DMS114 treated with DMSO at 0.1 percent for 48 hours (cell line): Measurements from ENCODE around the gene AP2B1.
"Not testable (repeated sequence)": the region's sequence is repeated elsewhere in the genome, so short reads cannot be mapped to it uniquely, and the experiment has no call there.

Experiments
- DNase-seq: peaks from one replicate; lab custom pipeline; 2025; ENCODE audit not compliant: unreplicated experiment; lab: John Stamatoyannopoulos, UW

The AP2B1 gene

DNA sequence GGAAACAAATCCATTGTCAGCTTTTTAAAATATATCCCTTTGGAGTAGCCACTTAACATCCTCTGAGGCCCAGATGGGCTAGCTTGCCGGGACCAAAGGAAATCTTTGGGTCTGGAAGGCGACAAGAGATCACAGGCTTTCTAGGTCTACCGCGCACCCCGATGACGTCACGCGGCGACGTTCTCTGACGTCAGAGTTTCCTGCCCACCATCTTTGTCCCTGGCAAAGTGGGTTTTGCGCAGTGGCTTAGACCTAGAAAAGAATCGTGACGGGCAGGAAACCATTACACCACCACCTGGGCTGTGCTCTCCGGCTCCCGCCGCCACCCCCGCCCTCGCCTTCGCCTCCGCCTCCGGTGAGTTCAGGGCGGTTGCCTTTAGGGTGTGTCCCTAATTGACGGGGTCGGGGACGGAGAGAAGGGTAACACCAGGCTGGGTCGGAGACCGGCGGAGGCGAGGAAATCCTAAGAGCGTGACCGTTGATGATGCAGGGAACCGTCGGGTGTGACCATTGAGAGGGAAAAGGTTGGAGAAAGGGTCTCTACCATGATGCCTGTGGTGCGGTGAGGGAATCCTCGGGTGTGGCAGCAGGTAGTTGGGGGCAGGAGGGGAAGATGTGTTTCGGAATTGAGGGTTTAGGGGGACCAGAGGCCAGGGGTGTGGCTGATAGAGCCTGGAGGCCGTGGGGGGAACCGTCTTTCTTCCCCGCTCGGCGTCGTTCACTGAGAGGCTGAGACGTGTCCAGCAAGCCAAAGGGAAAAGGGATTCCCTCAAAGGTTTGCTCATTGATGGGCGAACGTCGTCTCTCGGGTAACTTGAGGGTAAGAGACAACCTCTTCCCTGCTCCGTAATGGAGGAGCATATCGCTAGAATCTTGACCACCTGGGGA, at the start of gene AP2B1:
AP2B1 (plus strand) TSS at position 249 of the 888 bp plus-strand sequence. CDS start 6,709 bp downstream, outside the sequence.
- DNase-seq = peak; percentile 83

DNA sequence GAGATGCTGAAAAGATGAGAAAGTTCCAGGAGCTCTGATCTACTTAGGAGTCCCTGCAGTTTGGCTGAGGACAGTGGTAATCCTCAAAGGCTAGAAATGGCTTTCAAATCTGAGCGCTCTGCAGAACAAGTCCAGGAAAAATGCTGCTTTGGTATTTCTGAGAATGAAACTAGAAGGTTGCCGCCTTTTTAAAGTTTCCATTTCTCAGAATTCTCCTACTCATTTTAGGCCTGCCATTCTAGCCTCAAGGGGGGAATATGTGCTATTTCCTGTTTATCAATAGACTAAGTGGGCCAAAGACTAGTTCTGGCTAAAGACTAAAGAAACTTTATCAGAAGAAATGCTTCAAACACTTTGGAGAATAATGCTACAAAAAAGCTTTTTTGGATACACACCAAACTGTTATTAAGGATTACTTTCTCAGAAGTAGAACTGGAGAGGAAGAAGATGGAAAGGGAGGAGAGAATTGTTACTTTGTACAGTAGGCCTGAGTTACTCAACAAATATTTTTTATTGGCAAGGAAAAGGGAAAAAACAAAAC, 49.5 kb upstream of the AP2B1 start, which contains the start of gene SLFN12L:
SLFN12L (minus strand) TSS at position 78 of the 541 bp plus-strand sequence. CDS start 15,314 bp downstream, outside the sequence.
- no peak for DNase-seq

DNA sequence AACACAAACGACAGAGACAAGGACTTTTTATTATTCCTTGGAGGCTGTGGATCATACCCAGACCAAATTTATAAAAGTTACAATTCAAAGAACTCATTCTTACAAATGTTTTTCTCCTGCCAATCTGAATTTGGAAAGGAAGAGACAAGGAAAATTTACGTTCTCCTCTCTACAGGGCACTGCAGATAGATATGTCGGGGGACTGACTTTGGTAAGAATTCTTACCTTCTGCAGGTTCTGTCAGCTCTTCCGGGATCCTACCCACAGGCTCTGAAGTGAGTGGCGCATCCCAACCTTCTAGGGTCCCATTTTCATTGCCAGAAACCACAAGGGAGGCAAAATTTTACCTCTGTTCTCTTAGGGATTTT, 47.5 kb upstream of the AP2B1 start:
- no peak for DNase-seq

DNA sequence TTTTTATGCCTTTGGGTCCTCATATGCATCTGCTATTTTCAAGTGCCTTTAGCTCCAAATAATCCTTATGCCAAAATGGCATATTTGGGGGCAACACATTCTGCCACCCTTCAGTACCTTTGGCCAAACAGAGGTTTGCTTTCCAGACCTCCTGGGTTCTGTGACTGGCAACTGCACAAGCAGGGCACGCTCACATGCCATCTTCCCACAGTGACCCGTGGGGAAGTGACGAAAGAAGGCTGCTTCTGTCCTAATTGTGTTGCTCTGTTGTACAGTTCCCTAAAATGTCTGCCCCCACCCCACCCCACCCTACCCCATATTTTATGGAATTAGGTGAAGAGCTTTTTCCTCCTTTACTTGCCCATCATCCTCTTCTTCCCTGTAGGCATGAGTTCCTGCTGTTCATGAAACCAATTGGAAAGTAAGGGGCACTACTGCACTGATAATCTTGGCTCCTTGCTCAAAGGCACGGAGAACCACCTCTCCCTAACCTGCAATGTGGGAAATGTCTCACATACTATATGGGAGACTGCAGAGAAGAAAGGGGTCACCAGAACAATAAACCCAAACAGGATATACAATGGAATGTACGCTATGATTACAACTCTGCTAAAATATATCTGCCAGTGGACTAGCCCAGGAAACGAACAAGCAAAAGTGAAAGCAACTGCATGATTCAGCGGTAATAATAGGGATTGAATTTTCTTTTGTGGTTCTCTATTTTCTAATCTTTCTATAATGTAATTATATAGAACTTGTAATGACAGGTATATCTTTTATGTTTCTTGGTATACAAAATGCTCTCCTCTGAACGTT, 46.3 kb upstream of the AP2B1 start:
- DNase-seq = no peak

DNA sequence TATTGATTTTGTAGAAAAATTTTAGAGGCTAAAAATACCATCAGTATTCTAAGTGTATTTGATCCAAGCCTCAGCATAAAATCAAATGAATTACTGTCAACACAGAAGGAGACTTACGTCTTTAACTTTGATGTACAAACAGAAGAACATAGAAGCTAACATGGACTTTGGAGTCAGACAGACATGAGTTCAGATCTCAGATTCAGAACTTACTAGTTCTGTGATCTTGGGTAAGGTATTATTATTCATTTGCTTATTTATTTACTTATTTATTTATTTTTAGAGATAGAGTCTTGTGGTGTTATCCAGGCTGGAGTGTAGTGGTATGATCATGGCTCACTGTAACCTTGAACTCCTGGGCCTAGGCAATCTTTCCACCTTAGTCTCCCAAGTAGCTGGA, 45.7 kb upstream of the AP2B1 start:
- DNase-seq = no peak

DNA sequence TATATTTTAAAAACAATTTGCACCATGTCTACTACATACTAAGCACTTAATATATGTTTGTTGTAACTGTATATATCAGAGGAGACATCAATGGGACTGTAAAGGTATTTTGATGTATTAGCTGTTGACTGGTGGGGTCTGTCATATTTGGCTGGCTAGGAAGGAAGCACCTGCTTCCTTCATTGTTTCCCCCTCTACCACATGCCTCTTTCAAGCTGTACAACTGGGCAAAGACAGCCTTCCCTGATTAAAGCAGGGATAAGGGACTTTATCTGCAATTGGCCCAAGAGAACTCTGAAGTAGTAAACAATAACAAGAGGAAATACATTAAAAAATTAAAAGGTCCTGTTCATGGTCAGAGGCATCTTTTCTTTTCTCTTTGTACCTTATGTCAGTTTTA, 44.1 kb upstream of the AP2B1 start:
- no peak for DNase-seq

DNA sequence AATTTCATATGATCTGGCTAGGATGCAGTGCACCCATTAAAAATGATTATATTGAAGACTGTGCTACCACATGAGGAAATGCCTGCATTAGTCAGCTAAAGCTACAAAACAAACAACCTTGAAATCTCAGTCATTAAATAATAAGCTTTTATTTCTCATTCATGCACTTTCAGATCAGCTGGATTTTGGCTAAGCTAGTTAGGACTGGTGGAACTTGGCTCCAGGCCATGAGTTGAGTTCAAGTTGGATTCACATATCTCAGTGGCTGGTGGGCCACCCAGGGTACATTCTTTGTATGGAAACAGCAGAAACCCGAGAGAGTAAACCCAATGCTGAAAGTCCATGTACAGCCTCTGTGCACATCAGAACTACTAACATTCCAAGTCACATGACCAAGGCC, 43.3 kb upstream of the AP2B1 start:
- no peak for DNase-seq

DNA sequence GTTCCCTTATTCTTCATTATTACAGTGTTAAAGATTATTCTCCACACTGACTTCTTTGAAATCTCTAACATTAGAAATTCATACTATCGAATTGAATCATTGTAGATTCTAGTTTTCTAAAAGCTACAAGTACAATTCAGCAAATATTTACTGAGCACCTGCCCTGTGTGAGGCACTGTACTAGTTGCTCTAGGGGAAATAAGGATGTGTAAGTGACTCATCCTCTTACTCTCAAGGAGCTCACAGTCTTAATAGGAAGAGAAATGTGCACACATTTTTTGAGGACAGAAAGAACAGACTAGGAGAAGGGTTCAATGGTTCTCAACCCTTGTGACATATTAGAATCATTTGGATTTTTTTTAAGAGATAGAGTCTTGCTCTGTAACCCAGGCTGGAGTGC, 42.0 kb upstream of the AP2B1 start:
- DNase-seq = no peak

DNA sequence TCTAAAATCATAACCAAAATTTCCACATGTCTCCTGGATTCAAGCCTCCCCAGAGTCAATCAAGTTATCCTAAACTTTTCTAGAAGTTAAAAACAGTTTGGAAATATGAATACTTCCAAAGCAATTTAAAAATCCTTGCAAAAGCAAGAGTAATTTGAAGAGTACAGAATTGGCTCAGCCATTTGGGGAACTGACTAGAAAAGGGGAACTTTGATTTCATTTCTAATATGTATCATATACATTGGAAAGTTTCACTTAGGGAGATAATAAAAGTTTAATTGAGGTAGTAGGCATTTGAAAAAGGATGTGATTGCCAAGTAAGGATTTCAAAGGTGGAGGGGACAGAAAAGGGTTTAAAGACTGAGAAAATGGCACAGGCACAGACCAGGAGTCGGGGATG, 40.6 kb upstream of the AP2B1 start:
- DNase-seq = no peak

DNA sequence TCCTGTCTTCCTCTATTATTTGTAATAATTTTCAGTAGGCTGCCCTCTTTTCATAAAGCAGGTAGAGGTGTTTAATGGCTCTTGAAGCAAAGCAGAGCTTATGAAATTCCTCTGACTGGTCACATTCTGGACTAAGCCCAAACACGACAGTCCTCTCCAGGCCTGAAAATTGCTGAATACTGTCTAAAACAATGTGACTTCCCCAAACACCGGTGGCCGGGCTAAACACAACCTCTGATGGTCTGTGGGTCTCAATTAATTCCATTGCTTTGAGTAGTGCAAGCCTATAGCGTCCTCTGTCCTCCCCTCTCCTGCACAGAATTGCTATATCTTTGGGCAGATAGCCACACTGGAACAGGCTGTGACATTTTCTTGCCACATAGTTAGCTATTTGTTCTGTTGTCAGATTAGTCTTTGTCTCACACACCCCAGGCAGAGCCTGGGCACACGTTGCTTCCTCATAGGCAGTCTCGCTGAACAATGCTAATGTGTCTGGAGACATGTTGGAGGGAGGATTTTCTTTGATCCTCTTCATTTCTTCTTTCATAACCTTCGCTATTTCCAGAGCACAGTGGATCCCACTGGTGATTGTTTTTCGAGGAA, 38.8 kb upstream of the AP2B1 start:
- no peak for DNase-seq

DNA sequence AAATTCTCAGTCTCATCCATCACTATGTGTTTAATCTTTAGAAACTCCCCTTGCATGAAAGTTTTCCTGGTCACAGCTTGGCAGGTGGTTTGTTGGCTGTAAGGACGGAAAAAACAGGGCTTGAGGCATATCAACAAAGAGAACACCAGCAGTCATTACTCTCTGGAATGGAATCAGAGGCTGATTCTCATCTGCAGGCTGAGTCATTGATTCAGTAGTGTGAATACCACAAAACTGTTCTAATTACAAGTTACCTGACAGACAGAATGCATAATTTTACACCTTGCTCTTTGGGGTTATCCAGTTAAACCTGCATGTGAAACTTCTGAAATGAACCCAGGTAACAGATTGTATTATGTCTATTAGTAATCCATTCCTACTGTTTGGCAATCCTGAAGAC, 38.1 kb upstream of the AP2B1 start:
- no peak for DNase-seq

DNA sequence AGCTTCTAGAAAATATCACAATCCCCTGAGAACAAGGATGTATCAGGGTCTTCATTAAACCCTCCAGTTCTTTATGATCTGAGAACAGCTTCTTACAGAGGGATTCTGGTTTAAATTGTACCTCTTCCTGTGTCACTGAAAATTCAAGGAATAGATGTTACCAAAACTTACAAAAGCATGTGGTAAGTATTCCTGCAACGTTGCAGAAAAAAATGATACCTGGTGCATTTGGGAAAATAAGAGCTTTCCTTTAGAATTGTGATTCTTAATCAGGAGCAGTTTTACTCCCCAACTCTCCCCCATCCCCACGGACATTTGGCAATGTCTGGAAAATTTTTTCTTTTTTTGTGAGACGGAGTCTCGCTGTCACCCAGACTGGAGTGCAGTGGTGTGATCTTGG, 33.8 kb upstream of the AP2B1 start:
- DNase-seq = no peak

DNA sequence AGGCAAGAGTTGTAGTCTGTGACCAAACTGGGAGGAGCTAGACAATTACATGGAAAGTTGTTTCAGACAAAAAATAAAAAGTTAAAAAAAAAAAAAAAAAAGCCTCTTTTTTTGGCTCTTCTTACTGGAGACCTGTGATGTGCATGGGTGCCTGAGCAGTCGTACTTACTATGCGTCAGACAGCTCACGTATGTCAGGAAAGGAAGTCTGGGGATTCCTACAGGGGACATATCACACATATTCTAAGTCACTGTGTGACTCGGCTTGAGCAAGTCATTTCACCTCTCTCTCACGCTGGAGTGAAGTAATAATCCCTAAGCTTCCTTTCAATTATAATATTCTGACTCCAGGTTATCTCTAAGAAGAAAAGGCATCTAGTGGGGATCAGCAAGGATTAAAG, 32.5 kb upstream of the AP2B1 start:
- no peak for DNase-seq

DNA sequence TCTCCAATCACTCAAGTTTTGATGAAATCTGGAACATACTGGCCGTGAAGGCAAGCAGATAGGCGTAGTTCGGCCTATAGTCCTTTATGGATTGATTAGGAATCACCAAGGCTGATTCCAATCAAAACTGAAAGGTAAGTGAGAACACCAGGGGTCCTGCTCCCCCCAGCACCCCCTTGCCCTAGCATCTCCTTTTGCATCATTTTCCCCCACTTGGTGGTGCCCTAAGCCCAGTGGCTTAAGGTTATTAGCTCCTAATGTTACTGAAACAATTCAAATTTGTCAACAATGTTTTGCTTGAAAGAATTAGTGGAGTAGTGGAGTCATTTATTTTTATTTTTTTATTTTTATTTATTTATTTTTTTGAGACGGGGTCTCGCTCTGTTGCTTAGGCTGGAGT, 31.4 kb upstream of the AP2B1 start:
- no peak for DNase-seq

DNA sequence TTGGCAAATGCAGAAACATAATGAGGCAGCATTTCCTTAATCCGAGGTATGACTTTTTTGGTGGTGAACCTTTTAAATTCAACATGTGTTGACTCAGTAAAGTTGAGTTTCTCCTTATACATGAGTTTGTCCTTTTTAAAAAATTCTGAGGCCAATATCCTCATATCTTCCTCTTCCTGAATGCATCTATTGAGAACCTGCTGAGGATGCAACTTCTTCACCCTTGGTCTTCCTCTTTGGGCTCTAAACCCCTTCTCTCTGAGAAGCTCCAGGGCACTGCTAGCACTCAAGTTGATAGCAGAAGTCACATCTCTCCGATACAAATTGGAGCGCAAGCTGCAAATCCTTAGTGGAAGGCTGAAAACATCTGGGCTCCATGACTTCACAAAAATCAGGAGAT, 29.8 kb upstream of the AP2B1 start:
- no peak for DNase-seq

DNA sequence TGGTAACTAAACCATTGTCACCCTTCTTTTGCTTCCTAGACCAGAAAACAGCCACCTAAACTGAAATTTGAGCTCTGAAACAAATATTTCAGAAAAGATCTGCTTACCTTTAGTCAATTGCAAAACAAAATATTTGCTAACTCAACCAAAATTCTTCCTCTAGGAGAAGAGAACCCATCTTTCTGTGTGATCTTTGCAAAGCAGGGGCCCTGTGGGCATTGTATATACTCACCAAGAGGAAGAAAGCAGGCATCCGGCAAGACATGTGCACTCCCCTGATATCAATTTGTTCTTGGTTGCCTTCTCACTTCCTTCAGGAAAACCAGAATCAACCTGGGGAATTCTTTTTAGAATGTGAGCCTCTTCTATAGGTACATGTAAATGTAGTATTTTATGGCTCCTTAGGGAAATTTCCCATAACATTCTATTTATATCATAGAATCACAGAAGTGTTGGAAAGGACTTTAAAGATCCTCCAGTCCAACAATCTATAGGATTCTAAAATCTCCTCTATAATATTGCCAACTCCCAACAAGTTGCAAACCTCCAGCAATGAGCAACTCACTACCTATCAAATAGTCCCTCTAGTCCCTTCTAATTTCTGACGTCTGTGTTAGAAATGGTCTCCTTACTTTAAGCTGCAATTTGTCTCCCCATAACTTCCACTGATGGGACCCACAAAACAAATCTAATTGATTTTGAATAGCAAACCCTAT, 27.5 kb upstream of the AP2B1 start:
- no peak for DNase-seq

DNA sequence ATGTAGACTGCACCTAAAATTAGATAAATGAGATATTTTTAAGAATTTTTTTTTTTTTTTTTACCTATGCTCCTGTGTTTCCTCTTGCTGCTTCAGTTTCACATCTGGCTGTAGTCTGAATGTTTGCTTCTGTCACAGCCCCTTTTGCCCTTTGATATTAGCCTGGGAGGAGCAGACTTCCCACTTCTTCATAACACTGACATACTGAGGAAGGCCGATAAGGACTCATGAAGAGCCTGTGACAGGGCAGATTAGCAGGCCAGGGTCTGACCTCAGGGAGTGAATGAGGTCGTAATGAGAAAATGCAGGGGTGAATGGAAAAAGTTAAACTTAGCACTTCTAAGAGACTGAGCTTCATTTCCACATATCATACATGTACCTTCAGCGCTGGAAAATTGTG, 26.4 kb upstream of the AP2B1 start, which contains the start of gene SLFN14:
SLFN14 (minus strand) TSS at position 117 of the 400 bp plus-strand sequence. CDS start 2,757 bp downstream, outside the sequence.
- no peak for DNase-seq

DNA sequence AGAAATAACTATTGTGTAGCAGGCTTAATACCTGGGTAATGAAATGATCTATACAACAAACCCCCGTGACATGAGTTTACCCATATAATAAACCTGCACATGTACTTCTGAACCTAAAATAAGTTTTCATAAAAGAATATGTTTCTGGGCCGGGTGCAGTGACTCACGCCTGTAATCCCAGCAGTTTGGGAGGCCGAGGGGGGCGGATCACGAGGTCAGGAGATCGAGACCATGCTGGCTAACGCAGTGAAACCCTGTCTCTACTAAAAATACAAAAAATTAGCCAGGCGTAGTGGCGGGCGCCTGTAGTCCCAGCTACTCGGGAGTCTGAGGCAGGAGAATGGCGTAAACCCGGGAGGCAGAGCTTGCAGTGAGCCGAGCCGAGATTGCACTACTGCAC, 23.9 kb upstream of the AP2B1 start:
- not testable (repeated sequence) for DNase-seq

DNA sequence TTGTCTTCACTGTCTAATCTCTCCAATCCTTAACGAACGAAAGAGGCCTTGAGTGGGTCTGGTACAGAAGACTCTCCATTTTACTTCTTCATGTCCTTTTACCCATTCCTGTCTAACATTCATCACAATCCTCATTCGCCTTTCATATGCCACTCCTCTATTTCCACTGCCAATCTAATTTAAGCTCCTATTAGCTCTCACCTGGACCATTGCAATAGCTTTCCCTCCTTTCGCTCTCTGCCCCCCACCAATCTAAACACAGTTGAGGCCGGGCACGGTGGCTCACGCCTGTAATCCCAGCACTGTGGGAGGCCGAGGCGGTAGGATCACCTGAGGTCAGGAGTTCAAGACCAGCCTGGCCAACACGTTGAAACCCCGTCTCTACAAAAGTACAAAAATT, 20.2 kb upstream of the AP2B1 start:
- no peak for DNase-seq

DNA sequence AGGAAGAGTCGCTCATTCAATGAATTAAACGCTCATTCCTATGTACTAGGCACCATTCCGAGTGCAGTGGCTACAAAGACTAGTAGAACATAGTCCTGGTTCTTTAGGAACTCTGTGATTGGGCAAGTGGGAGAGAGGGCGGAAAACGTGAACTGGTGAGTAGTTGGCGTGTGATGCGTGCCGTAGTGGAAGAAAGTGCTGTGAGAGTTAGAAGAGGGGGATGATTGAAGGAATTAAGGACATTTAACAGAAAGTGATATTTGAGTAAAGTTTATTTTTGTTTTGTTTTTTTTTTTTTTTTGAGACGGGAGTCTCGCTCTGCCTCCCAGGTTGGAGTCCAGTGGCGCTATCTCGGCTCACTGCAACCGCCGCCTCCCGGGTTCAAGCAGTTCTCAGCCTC, 18.6 kb upstream of the AP2B1 start:
- DNase-seq = peak; percentile 46

DNA sequence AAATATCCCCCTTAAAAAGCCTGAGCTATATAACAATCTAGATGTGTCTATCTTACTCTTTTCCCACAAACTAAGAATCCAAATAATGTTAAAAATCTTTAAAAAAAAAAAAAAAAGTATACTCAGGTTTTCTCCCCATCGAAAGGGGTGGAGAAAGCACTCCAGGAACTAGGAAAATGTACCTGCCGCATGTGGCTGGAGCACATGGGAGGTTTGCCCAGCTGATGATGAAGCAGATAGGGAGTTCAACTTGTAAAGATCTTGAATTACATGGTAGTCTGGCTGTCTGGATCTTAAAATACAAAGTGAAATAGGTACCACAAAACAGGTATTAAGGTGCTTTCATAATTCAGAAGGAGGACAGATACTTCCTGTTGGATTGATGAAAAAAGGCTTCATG, 17.7 kb upstream of the AP2B1 start:
- DNase-seq = no peak
